Colonic mucosa (tissue), 4 donors: ENCODE data around the gene TBC1D7. TPM values are rescaled to one million over a fixed set of nuclear protein-coding genes. Genes with fewer than 3 reads are reported as not detected.

ENCODE experiments used
- DNase-seq: peaks from one replicate; pipeline ENCODE4 v3.0.0-alpha.2; 2020
- H3K27ac ChIP-seq: fragments of 200-600 bp; one replicate; pipeline ENCODE4 v1.8.0; 2021
- H3K27me3 ChIP-seq: fragments of 200-600 bp; one replicate; pipeline ENCODE4 v1.8.0; 2021
- H3K36me3 ChIP-seq: fragments of 200-600 bp; one replicate; pipeline ENCODE4 v1.8.0; 2021
- H3K4me1 ChIP-seq: fragments of 200-600 bp; one replicate; pipeline ENCODE4 v1.8.0; 2021; ENCODE audit warnings: mild to moderate bottlenecking
- H3K4me3 ChIP-seq: fragments of 200-600 bp; one replicate; pipeline ENCODE4 v1.8.0; 2021
- H3K9ac ChIP-seq, 2 donors: one replicate each; pipeline ENCODE4 v1.7.0; 2013; ENCODE audit warnings: control low read depth in 2 of 2, low read depth in 2 of 2, low read length in 2 of 2
- H3K9me3 ChIP-seq: fragments of 200-600 bp; one replicate; pipeline ENCODE4 v1.8.0; 2021
- intact Hi-C: fragments of 100-400 bp; cut with DNase I; formaldehyde crosslinking; loops from one replicate; pipeline ENCODE4 v1.14.1; 2022
- total RNA-seq, 2 donors: library from RNA; stranded (reverse); fragmentation: NEBNext Ultra II Directional in 1 of 2; extraction: Animal tissue kit (Norgen Biotek cat#: 25700) in 1 of 2; gene quantifications; one replicate each; pipeline ENCODE4 v1.2.1, GENCODE V29; 2021
- TF ChIP-seq, protein P1 (sequence below): fragments of 200-600 bp; IDR thresholded peaks from one replicate; pipeline ENCODE4 v1.8.0; 2022; ENCODE audit warnings: antibody characterized with exemption, mild to moderate bottlenecking
- donor health status: healthy.
- donor health status: DM: no; HTN: no; CAD: no.
- donor health status: DM: no; HTN: no; CAD: no.

The TBC1D7 gene
- total RNA-seq, 2 donors from 2014 or later, result 21.4 to 23.3 TPM

DNA sequence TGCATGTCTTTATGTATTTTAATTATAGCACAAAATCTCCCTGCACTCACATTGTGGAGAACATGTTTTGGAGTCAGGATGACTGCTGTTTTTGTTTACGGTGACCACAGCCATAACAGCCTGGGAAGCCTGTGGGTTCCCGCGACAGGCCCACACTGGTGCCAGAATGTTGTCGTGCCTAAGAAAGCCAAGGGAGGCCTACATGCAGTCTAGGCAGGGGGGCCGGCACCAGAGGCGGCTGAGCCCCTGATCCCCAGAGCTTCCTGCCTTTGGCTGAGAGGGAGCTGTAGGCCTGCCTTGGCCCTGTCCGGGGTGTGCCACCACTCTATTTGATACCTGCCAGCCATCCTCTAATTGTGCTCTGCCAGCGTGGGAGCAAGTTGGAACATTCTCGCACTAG lies 46.7 kb downstream of the TBC1D7 start:
- H3K9me3 ChIP-seq, result no peaks in the 10 kb centered on the region
- no peaks in the 10 kb centered on the region for H3K36me3 ChIP-seq
- intact Hi-C loops, result no loop called here
- no peak overlapping the region for H3K4me3 ChIP-seq
- no peaks in the 10 kb centered on the region for H3K27me3 ChIP-seq
- TF ChIP-seq, protein P1, sequence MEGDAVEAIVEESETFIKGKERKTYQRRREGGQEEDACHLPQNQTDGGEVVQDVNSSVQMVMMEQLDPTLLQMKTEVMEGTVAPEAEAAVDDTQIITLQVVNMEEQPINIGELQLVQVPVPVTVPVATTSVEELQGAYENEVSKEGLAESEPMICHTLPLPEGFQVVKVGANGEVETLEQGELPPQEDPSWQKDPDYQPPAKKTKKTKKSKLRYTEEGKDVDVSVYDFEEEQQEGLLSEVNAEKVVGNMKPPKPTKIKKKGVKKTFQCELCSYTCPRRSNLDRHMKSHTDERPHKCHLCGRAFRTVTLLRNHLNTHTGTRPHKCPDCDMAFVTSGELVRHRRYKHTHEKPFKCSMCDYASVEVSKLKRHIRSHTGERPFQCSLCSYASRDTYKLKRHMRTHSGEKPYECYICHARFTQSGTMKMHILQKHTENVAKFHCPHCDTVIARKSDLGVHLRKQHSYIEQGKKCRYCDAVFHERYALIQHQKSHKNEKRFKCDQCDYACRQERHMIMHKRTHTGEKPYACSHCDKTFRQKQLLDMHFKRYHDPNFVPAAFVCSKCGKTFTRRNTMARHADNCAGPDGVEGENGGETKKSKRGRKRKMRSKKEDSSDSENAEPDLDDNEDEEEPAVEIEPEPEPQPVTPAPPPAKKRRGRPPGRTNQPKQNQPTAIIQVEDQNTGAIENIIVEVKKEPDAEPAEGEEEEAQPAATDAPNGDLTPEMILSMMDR, result no peak
- no peak for DNase-seq
- H3K4me1 ChIP-seq, result no peaks in the 10 kb centered on the region
- H3K27ac ChIP-seq, result no peak overlapping the region
- no peak overlapping the region for H3K9ac ChIP-seq

DNA sequence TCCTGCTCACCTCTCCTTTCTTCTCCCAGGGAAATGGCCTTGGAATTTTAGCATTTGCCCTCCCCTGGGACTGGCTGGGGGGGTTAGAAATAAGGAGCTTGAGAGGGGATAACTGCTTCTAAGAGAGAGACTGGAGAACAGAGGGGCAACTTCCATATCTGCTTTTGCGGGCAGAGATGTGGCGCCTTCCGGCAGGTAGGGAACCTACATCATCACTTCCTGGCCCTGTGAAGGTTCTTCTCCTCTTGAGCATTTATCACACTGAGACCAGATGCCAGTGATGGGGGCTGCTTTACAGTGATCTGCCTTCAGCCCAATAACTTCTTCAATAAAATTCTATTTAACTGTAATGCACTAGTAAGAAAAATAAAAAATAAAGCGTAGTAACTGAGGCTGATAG lies 48.1 kb downstream of the TBC1D7 start:
- Histone ChIP-seq H3K4me1 (no peaks in the 10 kb centered on the region), H3K27ac (no peak overlapping the region), H3K36me3 (no peaks in the 10 kb centered on the region), H3K9ac (no peak overlapping the region), H3K4me3 (no peak overlapping the region), H3K9me3 (no peaks in the 10 kb centered on the region), H3K27me3 (no peaks in the 10 kb centered on the region)
- TF ChIP-seq, protein P1, result no peak
- intact Hi-C loops, result no loop called here
- no peak for DNase-seq

DNA sequence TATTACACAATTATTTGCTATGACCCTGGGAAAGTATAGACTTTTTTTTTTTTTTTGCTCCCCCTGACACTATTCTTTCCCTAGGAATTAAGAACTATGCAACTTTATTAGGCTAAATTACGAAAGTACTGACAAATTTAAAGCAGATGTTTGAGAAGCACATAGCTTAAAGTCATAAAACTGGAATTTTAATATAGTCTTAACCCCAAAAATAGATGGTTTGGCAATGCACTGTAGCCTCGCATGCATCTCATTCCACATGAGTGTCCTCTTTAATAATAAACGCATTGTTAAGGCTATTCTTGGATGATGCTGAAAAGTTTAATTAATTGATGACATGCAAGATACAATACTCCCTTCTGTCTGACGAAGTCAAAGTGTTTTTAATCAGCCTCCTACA lies 49.3 kb downstream of the TBC1D7 start:
- Histone ChIP-seq H3K27me3 (no peaks in the 10 kb centered on the region), H3K9ac (no peak overlapping the region), H3K27ac (no peak overlapping the region), H3K9me3 (no peaks in the 10 kb centered on the region), H3K36me3 (no peaks in the 10 kb centered on the region), H3K4me1 (no peaks in the 10 kb centered on the region), H3K4me3 (no peak overlapping the region)
- intact Hi-C loops, result no loop called here
- TF ChIP-seq, protein P1, result no peak
- no peak for DNase-seq

DNA sequence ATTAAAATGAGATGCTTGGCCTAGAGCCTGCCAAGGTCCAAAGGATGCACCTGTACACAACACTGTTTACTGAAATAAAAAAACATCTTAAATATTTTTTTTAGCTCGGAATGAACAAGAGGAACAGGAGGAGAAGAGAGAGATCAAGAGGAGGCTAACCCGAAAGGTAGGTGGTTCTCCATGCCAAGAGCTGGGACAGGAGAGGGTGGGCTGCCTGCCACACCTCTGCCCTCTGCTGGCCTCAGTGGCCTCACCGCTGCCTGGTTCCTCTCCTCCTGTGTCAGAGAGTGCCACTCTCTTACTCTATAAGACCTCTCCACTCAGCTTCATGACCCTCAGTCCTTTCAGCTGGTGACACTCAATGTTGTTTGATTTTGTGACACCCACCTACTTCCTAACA lies 50.2 kb downstream of the TBC1D7 start:
- no peaks in the 10 kb centered on the region for H3K27me3 ChIP-seq
- H3K4me3 ChIP-seq, result no peak overlapping the region
- intact Hi-C loops, result no loop called here
- no peaks in the 10 kb centered on the region for H3K9me3 ChIP-seq
- no peaks in the 10 kb centered on the region for H3K4me1 ChIP-seq
- DNase-seq, result no peak
- H3K27ac ChIP-seq, result no peak overlapping the region
- no peak overlapping the region for H3K9ac ChIP-seq
- TF ChIP-seq, protein P1, result no peak
- H3K36me3 ChIP-seq, result no peaks in the 10 kb centered on the region

DNA sequence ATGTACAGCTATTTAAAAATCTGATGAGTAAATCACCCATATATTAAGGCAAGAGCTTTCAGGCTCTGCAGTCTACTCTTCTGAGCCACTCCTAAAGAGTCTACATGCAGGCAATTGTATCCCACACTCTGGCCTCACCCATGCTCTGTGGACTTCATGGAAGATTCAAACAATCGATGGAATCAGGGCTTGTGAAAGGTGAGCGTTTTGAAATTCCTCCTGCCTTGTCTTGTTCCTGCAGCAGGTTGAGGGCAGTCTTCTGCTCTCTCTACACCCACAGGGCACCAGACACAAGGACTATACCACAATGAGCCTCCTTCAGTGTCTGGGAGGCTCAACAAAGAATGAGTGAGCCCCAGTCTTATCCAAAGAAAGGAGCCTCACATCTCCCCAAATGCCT lies 51.1 kb downstream of the TBC1D7 start:
- no peak overlapping the region for H3K9ac ChIP-seq
- DNase-seq, result no peak
- H3K9me3 ChIP-seq, result no peaks in the 10 kb centered on the region
- intact Hi-C loops, result no loop called here
- H3K4me1 ChIP-seq, result no peaks in the 10 kb centered on the region
- no peak overlapping the region for H3K27ac ChIP-seq
- no peaks in the 10 kb centered on the region for H3K27me3 ChIP-seq
- H3K36me3 ChIP-seq, result no peaks in the 10 kb centered on the region
- TF ChIP-seq, protein P1, result no peak
- H3K4me3 ChIP-seq, result no peak overlapping the region
